ENCODE data around the gene RAC3. TPM values are rescaled to one million over a fixed set of nuclear protein-coding genes. Genes with fewer than 3 reads are reported as not detected.

Gene RAC3
- polyA plus RNA-seq, 6 donors from 2014 or later: not detected

- Mint-ChIP-seq H3K4me1 (peaks cover 8 to 18% (median 10%) of the 10 kb centered on the region in 3 donors), H3K9me3 (no peaks in the 10 kb centered on the region), H3K27ac (peak within 1 kb of the TSS in 4 of 6 donors; percentile 47 to 97 (median 80)), H3K36me3 (no peaks in the 10 kb centered on the region), H3K4me3 (peak within 1 kb of the TSS; percentile 76 to 92 (median 86)), H3K27me3 (no peaks in the 10 kb centered on the region)
- peak; percentile 74 for DNase-seq
- peak; percentile 95 to 96 for ATAC-seq (ENCODE audit: low read depth in 2 of 2)
Observed at GRCh38 chr17:82051776-82052637, 20.5 kb downstream of the RAC3 start, which contains the start of the genes GPS1 and RFNG. Gene GPS1 (plus strand): TSS chr17:82051898. CDS start chr17:82051932, 34 bp downstream. Gene RFNG (minus strand): TSS chr17:82051811. CDS start chr17:82051766, 45 bp downstream.

GRCh38 chr17:82052638-82053059, 21.2 kb downstream of the RAC3 start:
- H3K27me3 Mint-ChIP-seq: no peaks in the 10 kb centered on the region
- ATAC-seq (ENCODE audit: low read depth in 2 of 2) (no peak), DNase-seq (no peak)
- peak overlapping the region; percentile 62 to 90 (median 77) for H3K4me3 Mint-ChIP-seq
- H3K4me1 Mint-ChIP-seq: peaks cover 3 to 13% (median 10%) of the 10 kb centered on the region in 3 donors
- H3K27ac Mint-ChIP-seq: peak overlapping the region in 2 of 6 donors; percentile 47 to 66
- no peaks in the 10 kb centered on the region for H3K9me3 Mint-ChIP-seq
- no peaks in the 10 kb centered on the region for H3K36me3 Mint-ChIP-seq

- ATAC-seq (ENCODE audit: low read depth in 2 of 2): no peak
- Mint-ChIP-seq H3K4me3 (peak overlapping the region; percentile 62 to 90 (median 77)), H3K27ac (no peak overlapping the region), H3K4me1 (peaks cover 3 to 13% (median 10%) of the 10 kb centered on the region in 3 donors), H3K36me3 (no peaks in the 10 kb centered on the region), H3K9me3 (no peaks in the 10 kb centered on the region), H3K27me3 (no peaks in the 10 kb centered on the region)
- DNase-seq: no peak
Observed at GRCh38 chr17:82053130-82053529, 21.7 kb downstream of the RAC3 start.

GRCh38 chr17:82053556-82054263, 22.2 kb downstream of the RAC3 start:
- no peak for DNase-seq
- ATAC-seq (ENCODE audit: low read depth in 2 of 2): no peak
- Mint-ChIP-seq H3K4me1 (peaks cover 3 to 13% (median 10%) of the 10 kb centered on the region in 3 donors), H3K36me3 (no peaks in the 10 kb centered on the region), H3K4me3 (peak overlapping the region; percentile 62 to 90 (median 77)), H3K9me3 (no peaks in the 10 kb centered on the region), H3K27ac (peak overlapping the region in 1 of 6 donors; percentile 54), H3K27me3 (no peaks in the 10 kb centered on the region)

- peak overlapping the region in 4 of 8 donors; percentile 26 to 74 (median 58) for H3K4me3 Mint-ChIP-seq
- ATAC-seq (ENCODE audit: low read depth in 2 of 2): no peak
Observed at GRCh38 chr17:82054351-82055022, 23.0 kb downstream of the RAC3 start.

GRCh38 chr17:82055023-82055964, 23.8 kb downstream of the RAC3 start:
- Mint-ChIP-seq H3K27ac (peak overlapping the region in 2 of 6 donors; percentile 38 to 47), H3K36me3 (no peaks in the 10 kb centered on the region), H3K4me3 (peak overlapping the region in 5 of 8 donors; percentile 22 to 60 (median 38)), H3K4me1 (peaks cover 3 to 13% (median 10%) of the 10 kb centered on the region in 3 donors), H3K9me3 (no peaks in the 10 kb centered on the region), H3K27me3 (no peaks in the 10 kb centered on the region)
- ATAC-seq (ENCODE audit: low read depth in 2 of 2): no peak
- no peak for DNase-seq

More at GRCh38 chr17:82054351-82055022, 23.0 kb downstream of the RAC3 start:
- Mint-ChIP-seq H3K9me3 (no peaks in the 10 kb centered on the region), H3K4me1 (peaks cover 3 to 13% (median 10%) of the 10 kb centered on the region in 3 donors), H3K27ac (peak overlapping the region in 1 of 6 donors; percentile 47), H3K27me3 (no peaks in the 10 kb centered on the region), H3K36me3 (no peaks in the 10 kb centered on the region)
- DNase-seq: no peak

- no peak for DNase-seq
- H3K27ac Mint-ChIP-seq: no peak overlapping the region
- no peak for ATAC-seq (ENCODE audit: low read depth in 2 of 2)
- H3K27me3 Mint-ChIP-seq: no peaks in the 10 kb centered on the region
- no peaks in the 10 kb centered on the region for H3K36me3 Mint-ChIP-seq
- H3K4me1 Mint-ChIP-seq: peaks cover 0 to 8% (median 4%) of the 10 kb centered on the region in 3 donors
- no peaks in the 10 kb centered on the region for H3K9me3 Mint-ChIP-seq
- H3K4me3 Mint-ChIP-seq: peak overlapping the region in 2 of 8 donors; percentile 38 to 52
Observed at GRCh38 chr17:82055965-82056728, 24.7 kb downstream of the RAC3 start.

- no peak for ATAC-seq (ENCODE audit: low read depth in 2 of 2)
- Mint-ChIP-seq H3K36me3 (no peaks in the 10 kb centered on the region), H3K4me1 (peaks cover 0 to 8% (median 4%) of the 10 kb centered on the region in 3 donors), H3K4me3 (no peak overlapping the region), H3K9me3 (no peaks in the 10 kb centered on the region), H3K27me3 (no peaks in the 10 kb centered on the region), H3K27ac (no peak overlapping the region)
- DNase-seq: no peak
Observed at GRCh38 chr17:82056729-82057621, 25.5 kb downstream of the RAC3 start.

- ATAC-seq (ENCODE audit: low read depth in 2 of 2) (no peak), DNase-seq (no peak)
- H3K4me3 Mint-ChIP-seq: no peak overlapping the region
- no peaks in the 10 kb centered on the region for H3K36me3 Mint-ChIP-seq
- H3K27me3 Mint-ChIP-seq: no peaks in the 10 kb centered on the region
- H3K4me1 Mint-ChIP-seq: peaks cover 0 to 4% (median under 1%) of the 10 kb centered on the region in 3 donors
- H3K9me3 Mint-ChIP-seq: no peaks in the 10 kb centered on the region
- H3K27ac Mint-ChIP-seq: peak overlapping the region in 2 of 6 donors; percentile 15 to 82
Observed at GRCh38 chr17:82058230-82058854, 26.9 kb downstream of the RAC3 start.

GRCh38 chr17:82058855-82059249, 27.4 kb downstream of the RAC3 start:
- no peaks in the 10 kb centered on the region for H3K27me3 Mint-ChIP-seq
- peaks cover 0 to 4% (median 0%) of the 10 kb centered on the region in 3 donors for H3K4me1 Mint-ChIP-seq
- no peaks in the 10 kb centered on the region for H3K9me3 Mint-ChIP-seq
- H3K36me3 Mint-ChIP-seq: no peaks in the 10 kb centered on the region
- H3K4me3 Mint-ChIP-seq: no peak overlapping the region
- peak overlapping the region in 1 of 6 donors; percentile 82 for H3K27ac Mint-ChIP-seq
- DNase-seq: no peak
- no peak for ATAC-seq (ENCODE audit: low read depth in 2 of 2)

All from naive B cell (primary cell).